ENCODE measurements around the gene UBIAD1. TPM values are rescaled to one million over a fixed set of nuclear protein-coding genes. Genes with fewer than 3 reads are reported as not detected.

Gene UBIAD1
- total RNA-seq, 1 experiment from 2014 or later = 14.8 TPM

DNA sequence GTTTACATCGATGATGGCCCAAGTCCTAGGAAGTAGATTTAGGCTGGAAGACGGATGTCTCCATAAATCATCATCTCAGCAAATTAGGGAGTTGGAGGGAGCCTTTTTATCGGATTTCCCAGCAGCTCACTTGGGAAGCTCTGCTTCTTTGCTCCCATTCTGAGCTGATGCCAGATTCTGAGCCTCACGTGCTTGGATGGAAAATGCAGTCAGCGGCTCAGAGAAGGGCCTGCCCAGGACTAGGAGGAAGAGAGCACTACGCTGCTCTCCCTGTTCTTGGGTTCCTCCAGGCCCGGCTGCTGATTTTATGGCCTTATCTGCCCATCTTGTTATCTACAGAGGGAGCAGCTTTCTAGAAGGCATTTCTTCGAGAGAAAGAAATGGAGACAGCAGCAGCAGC lies 42.0 kb downstream of the UBIAD1 start:
- DNase-seq = no peak
- Histone ChIP-seq H3K4me2 (ENCODE audit: low read length) (no peak overlapping the region), H3K36me3 (ENCODE audit: low read depth, low read length) (no peaks in the 10 kb centered on the region), H3K4me3 (ENCODE audit: low read length) (no peak overlapping the region), H3K79me2 (ENCODE audit: low read length) (no peaks in the 10 kb centered on the region), H3K9ac (ENCODE audit: low read length) (no peak overlapping the region), H3K27ac (ENCODE audit: low read length) (no peak overlapping the region), H3K4me1 (ENCODE audit: insufficient read depth, low read length) (no peaks in the 10 kb centered on the region), H3F3A (ENCODE audit: low read length, unreplicated experiment) (no peaks in the 10 kb centered on the region), H3K9me2 (replicated peaks; ENCODE audit: low read length) (no peaks in the 10 kb centered on the region), H3K9me3 (ENCODE audit: low read length) (no peaks in the 10 kb centered on the region), H3K27me3 (ENCODE audit: low read length) (no peaks in the 10 kb centered on the region), H2AFZ (ENCODE audit: low read length) (no peak overlapping the region), H4K20me1 (ENCODE audit: low read length) (no peaks in the 10 kb centered on the region)
- intact Hi-C loops (cut with micrococcal nuclease) = no loop called here
- ATAC-seq = no peak
- TF ChIP-seq, protein P1, sequence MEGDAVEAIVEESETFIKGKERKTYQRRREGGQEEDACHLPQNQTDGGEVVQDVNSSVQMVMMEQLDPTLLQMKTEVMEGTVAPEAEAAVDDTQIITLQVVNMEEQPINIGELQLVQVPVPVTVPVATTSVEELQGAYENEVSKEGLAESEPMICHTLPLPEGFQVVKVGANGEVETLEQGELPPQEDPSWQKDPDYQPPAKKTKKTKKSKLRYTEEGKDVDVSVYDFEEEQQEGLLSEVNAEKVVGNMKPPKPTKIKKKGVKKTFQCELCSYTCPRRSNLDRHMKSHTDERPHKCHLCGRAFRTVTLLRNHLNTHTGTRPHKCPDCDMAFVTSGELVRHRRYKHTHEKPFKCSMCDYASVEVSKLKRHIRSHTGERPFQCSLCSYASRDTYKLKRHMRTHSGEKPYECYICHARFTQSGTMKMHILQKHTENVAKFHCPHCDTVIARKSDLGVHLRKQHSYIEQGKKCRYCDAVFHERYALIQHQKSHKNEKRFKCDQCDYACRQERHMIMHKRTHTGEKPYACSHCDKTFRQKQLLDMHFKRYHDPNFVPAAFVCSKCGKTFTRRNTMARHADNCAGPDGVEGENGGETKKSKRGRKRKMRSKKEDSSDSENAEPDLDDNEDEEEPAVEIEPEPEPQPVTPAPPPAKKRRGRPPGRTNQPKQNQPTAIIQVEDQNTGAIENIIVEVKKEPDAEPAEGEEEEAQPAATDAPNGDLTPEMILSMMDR (conservative IDR thresholded peaks at IDR 0.05; ENCODE audit: low read depth, low read length) = no peak
- TF ChIP-seq EZH2 (IDR thresholded peaks at IDR 0.05; ENCODE audit: low read length, unreplicated experiment) (no peak), EZH2phosphoT487 (IDR thresholded peaks at IDR 0.05; ENCODE audit: borderline replicate concordance, low read length) (no peak)
- no TSS peak for BruUV-seq (replicated peaks)
- ChIA-PET POLR2A (ENCODE audit: unreplicated experiment) (no interaction called here), CTCF (no interaction called here)

DNA sequence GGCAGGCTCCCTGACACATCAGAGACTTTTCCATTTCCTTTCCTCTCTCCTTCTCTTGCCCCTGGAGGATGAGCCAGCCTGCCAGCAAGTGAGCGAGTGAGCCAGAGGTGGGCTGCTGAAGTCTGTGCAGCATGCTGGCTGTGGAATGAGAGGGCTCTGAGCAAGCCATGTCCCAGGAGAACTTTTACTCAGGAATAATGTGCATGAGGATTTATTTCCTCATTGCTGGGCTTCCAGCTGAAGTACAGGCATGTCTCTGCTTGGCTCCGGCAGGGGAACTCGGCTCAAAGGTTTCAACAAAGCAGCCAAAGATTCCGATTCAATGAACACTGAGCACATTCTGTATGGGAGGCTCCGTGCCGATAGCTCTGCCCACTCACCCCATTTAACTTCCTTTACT lies 43.7 kb downstream of the UBIAD1 start:
- Histone ChIP-seq H3K4me2 (ENCODE audit: low read length) (no peak overlapping the region), H3K79me2 (ENCODE audit: low read length) (no peaks in the 10 kb centered on the region), H3K9ac (ENCODE audit: low read length) (no peak overlapping the region), H2AFZ (ENCODE audit: low read length) (no peak overlapping the region), H3K9me2 (replicated peaks; ENCODE audit: low read length) (no peaks in the 10 kb centered on the region), H3K4me3 (ENCODE audit: low read length) (no peak overlapping the region), H3K36me3 (ENCODE audit: low read depth, low read length) (no peaks in the 10 kb centered on the region), H4K20me1 (ENCODE audit: low read length) (no peaks in the 10 kb centered on the region), H3K4me1 (ENCODE audit: insufficient read depth, low read length) (no peaks in the 10 kb centered on the region), H3K27ac (ENCODE audit: low read length) (no peak overlapping the region), H3K9me3 (ENCODE audit: low read length) (no peaks in the 10 kb centered on the region), H3F3A (ENCODE audit: low read length, unreplicated experiment) (no peaks in the 10 kb centered on the region), H3K27me3 (ENCODE audit: low read length) (no peaks in the 10 kb centered on the region)
- ChIA-PET POLR2A (ENCODE audit: unreplicated experiment) (no interaction called here), CTCF (no interaction called here)
- DNase-seq (no peak), ATAC-seq (no peak)
- intact Hi-C loops (cut with micrococcal nuclease) = no loop called here
- TF ChIP-seq, protein P1 (conservative IDR thresholded peaks at IDR 0.05; ENCODE audit: low read depth, low read length) = no peak
- TF ChIP-seq EZH2 (IDR thresholded peaks at IDR 0.05; ENCODE audit: low read length, unreplicated experiment) (no peak), EZH2phosphoT487 (IDR thresholded peaks at IDR 0.05; ENCODE audit: borderline replicate concordance, low read length) (no peak)
- BruUV-seq (replicated peaks) = no TSS peak

DNA sequence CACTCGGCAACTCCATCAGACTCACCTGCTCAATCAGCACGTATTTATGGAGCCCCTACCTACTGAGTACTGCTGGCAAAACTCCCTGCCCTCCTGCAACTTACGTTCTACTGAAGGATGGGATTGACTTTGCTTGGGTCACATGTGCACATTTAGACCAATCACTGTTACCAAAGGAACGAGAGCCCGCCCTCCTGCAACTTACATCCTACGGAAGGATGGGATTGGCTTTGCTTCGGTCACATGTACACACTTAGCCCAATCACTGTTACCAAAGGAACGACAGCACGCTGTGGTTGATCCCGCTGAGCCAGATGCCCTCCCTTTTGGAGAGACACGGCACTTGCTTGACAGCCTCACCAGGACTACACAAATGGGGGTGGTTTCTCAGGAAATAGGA lies 46.0 kb downstream of the UBIAD1 start:
- Histone ChIP-seq H3K9me2 (replicated peaks; ENCODE audit: low read length) (no peaks in the 10 kb centered on the region), H3K9ac (ENCODE audit: low read length) (no peak overlapping the region), H3F3A (ENCODE audit: low read length, unreplicated experiment) (no peaks in the 10 kb centered on the region), H3K4me2 (ENCODE audit: low read length) (no peak overlapping the region), H3K4me3 (ENCODE audit: low read length) (no peak overlapping the region), H4K20me1 (ENCODE audit: low read length) (no peaks in the 10 kb centered on the region), H3K9me3 (ENCODE audit: low read length) (no peaks in the 10 kb centered on the region), H3K27ac (ENCODE audit: low read length) (no peak overlapping the region), H3K27me3 (ENCODE audit: low read length) (no peaks in the 10 kb centered on the region), H2AFZ (ENCODE audit: low read length) (no peak overlapping the region), H3K36me3 (ENCODE audit: low read depth, low read length) (no peaks in the 10 kb centered on the region), H3K4me1 (ENCODE audit: insufficient read depth, low read length) (no peaks in the 10 kb centered on the region), H3K79me2 (ENCODE audit: low read length) (no peaks in the 10 kb centered on the region)
- no peak for TF ChIP-seq EZH2 (IDR thresholded peaks at IDR 0.05; ENCODE audit: low read length, unreplicated experiment)
- no peak for TF ChIP-seq EZH2phosphoT487 (IDR thresholded peaks at IDR 0.05; ENCODE audit: borderline replicate concordance, low read length)
- TF ChIP-seq, protein P1 (conservative IDR thresholded peaks at IDR 0.05; ENCODE audit: low read depth, low read length) = no peak
- ChIA-PET CTCF (no interaction called here), POLR2A (ENCODE audit: unreplicated experiment) (no interaction called here)
- ATAC-seq (no peak), DNase-seq (no peak)
- intact Hi-C loops (cut with micrococcal nuclease) = no loop called here
- no TSS peak for BruUV-seq (replicated peaks)
